GM19023 (cell line): ENCODE data around the gene EXOC3.
A peak's percentile ranks its signal among the peaks of the same experiment; 100 is the strongest.
"Not testable (repeated sequence)": the region's sequence is repeated elsewhere in the genome, so short reads cannot be mapped to it uniquely, and the experiment has no call there.

ENCODE experiments used
- ATAC-seq: cut with Tn5 transposase; IDR thresholded peaks from one replicate; pipeline ENCODE4 v1.9.1; 2021; ENCODE audit warnings: mild to moderate bottlenecking, moderate library complexity; ENCODE audit not compliant: unreplicated experiment

EXOC3 gene

DNA sequence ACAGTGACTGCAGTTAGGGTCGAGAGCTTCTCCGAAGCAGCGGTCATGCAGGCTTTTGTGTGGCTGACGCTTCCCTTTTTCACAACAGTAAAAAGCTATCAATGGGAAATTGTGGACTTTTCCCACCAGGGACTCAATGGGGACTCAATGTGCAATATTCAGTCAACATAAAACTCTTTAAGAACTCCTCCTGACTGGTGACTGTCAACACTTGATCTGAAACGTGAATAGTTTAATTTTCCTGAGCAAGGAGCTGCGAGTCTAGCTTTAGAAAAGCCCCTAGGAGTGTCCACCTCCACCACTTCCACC, 28.7 kb downstream of the EXOC3 start:
- no peak for ATAC-seq

- ATAC-seq, result peak; percentile 14
Observed at GRCh38 chr5:472076-472655, 29.2 kb downstream of the EXOC3 start.

DNA sequence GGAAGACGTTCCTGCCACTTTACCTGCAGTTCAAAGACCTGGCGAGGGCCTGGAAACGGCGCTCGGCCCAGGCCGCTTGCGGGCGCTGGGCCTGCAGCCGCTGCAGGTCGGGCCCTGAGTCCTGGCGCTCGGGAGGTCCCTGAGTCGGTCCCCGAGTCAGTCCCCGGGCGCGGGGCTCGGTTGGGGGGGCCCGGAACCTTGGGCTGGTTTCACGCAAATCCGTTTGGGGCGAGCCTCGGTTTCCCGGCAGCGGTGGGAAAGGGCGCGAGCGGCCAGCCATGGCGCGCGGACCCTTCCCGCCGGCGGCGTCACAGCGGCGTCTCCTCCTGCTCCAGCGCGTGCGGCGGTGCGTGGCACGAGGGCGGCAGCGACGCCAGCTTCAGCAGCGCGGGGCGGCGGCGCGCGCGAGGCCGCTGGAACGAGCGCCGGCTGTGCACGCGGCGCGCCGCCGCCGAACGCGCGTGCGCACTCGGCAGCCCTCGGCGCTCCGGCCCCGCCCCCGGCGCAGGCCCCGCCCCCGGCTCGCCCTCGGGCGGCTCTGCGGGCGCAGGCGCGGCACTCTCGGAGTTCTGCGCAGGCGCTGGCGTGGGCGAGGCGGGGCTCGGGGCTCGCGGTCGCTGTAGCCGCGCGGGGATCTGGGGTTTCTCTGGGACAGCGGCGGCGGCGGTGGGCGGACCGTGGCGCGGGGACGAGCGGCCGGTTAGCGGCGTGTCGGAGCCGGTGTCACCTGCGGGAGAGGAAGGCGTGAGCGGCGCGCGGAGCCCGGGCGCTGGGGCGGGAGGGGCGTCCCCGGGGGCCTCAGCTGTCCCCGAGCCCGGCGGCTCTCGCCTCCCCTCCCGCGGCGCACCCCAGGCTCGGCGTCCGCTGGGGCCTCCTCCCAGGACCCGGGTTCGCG, 29.9 kb downstream of the EXOC3 start:
- peak; percentile 66 for ATAC-seq

DNA sequence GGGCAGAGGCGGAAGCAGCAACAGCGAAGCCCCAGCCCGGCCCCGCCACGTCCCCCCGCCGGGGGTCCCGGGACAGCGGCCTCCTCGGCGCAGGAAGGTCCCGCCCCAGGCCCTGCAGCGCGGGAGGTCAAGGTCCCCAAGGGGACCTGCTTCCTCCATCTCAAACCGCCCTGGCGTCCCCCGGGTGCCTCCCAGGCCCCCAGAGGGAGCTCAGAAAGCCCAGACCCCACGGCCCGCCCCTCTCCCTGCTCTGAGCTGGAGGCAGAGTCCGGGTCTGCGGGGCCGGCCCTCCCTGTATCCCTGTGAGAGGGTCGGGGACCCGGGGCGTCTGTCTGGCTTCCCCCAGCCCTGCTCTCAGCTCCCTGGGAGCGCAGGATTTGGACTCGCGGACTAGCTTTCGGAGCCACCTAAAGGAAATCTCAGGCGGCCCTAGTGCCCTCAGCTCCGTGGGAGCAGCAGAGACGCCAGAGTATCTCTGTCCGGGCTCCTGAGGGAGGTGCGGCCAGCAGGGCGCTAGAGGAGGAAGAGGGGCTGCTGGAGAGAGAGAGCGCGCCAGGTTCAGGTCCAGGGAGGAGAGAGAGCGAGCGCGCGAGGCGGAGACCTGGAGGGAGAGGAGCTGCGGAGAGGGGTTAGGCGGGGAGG, 30.7 kb downstream of the EXOC3 start:
- peak; percentile 22 for ATAC-seq

- not testable (repeated sequence) for ATAC-seq
Observed at GRCh38 chr5:474232-474839, 31.4 kb downstream of the EXOC3 start.

- no peak for ATAC-seq
Observed at GRCh38 chr5:474840-475661, 32.1 kb downstream of the EXOC3 start.

- no peak for ATAC-seq
Observed at GRCh38 chr5:475704-476101, 32.7 kb downstream of the EXOC3 start.

- no peak for ATAC-seq
Observed at GRCh38 chr5:476102-476813, 33.3 kb downstream of the EXOC3 start.

GRCh38 chr5:476814-477175, 33.8 kb downstream of the EXOC3 start:
- no peak for ATAC-seq

- no peak for ATAC-seq
Observed at GRCh38 chr5:477247-477646, 34.3 kb downstream of the EXOC3 start.

- no peak for ATAC-seq
Observed at GRCh38 chr5:477871-478270, 34.9 kb downstream of the EXOC3 start.

GRCh38 chr5:478369-478981, 35.5 kb downstream of the EXOC3 start:
- ATAC-seq, result no peak

GRCh38 chr5:478982-479535, 36.1 kb downstream of the EXOC3 start:
- no peak for ATAC-seq

DNA sequence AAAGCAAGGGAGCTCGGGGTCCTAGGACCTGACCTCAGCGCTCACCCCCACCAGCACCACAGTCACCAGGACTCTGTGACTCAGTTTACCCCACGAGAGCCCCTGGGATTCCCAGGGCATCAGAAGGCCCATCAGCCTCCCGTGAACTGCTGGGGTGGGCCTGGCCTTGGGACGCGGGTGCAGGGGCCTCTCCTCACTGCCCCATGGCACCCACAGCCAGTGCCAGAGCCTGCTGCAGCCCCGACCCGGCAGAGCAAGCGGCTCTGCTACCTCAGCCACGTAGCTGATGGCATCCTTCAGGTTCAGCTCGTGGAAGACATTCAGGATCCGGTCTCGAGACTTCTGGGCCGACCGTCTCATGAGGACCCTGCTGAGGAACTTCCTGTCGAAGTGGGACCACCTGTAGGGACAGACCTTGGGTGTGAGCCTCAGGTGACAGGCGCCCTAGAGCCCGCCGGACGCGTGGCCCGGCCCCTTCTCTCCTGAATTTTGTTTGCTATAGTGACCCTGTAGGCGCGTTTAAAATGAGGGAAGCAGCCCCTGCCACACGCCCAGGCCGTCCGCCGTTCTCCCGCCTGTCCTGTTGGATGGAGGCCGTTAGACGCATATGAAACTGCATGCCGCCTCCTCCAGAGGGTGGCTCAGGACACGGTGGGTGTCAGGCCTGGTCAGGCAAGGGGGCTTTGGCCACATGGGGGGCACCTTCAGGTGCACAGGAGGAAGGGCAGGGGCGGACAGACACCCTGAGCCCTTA, 36.8 kb downstream of the EXOC3 start:
- ATAC-seq, result no peak

DNA sequence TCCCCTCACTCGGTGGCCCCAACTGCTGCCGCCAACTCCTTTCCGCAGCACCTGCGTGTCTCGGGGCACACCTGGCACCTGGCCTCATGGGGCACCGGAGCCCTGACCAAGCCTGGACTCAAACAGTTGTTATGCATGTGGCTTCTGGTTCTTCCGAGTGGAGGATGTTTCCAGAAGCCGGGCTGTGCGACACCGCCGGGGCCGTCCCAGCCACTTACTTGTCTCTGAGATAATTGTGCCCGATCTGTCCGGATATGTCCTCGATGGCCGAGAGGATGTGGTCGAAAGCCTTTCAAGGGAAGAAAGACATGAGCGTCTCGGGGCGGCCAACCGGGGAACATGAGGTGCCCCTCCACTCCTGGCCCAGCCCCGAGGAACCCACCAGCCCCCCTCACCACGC, 38.4 kb downstream of the EXOC3 start:
- no peak for ATAC-seq

DNA sequence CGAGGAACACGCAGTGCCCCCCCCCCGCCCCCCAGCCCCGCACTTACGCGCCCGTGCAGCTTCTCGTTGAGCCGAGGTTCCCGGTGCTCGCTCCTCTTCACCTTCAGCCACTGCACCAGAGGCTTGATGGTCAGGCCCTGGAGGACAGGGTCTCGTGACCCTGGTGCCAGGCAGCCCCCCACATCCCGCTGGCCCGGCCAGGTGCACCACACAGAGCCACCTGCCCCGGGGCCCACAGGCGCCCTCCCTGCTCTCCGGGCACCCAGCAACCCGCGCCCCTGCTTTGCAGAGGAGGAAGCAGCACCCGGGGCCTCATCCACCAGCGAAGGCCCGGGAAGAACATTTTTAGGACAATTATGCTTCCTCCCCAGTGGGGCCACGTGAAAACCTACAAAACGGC, 39.0 kb downstream of the EXOC3 start:
- no peak for ATAC-seq

DNA sequence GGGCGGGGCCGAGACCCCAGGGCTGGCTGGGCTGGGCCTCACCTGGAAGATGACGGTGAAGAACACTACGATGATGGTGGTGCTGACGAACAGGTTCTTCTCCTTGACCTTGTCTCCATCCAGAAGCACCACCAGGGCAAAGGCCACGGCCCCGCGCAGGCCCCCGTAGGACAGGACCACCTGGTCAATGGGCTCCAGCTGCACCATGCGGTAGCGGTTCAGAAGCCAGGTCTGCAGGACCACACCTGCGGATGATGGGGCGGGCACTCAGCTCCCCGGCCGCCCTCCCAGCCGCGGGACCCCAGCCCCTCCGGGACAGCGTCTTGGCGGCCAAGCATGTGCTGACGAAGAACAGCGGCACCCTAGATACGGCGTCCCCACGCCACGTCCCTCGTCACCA, 39.5 kb downstream of the EXOC3 start:
- no peak for ATAC-seq

DNA sequence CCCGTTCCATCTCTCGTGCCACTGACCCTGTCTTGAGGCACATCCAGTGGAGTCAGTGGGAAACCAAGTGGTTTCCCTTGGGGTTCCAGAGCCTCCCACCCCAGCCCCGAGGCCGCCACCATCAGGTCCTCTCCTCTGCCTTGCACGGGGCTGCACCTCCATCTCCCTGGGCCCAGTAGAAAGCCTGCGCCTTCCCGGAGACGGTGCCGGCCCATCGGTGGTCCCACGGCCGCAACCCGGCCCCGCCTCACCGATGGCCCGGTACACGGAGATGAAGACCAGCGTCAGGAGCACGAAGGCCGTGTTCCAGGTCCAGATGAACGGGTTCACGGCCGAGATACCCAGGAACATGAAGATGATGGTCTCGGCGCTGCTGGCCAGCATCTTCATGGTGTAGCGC, 40.0 kb downstream of the EXOC3 start:
- ATAC-seq, result no peak
